Ascending aorta (tissue), 2 donors: ENCODE measurements around the gene PLD6. TPM values are rescaled to one million over a fixed set of nuclear protein-coding genes. Genes with fewer than 3 reads are reported as not detected.

Experiments
- DNase-seq, 2 donors: peaks; one replicate each; pipeline ENCODE4 v3.0.0-alpha.2; 2019; ENCODE audit warnings: low spot score in 2 of 2
- H3K27ac ChIP-seq, 2 donors: fragments of 200-600 bp; sonication (generic); one replicate each; pipeline ENCODE4 v1.5.1; 2016 to 2017; ENCODE audit warnings: mild to moderate bottlenecking in 1 of 2
- H3K27me3 ChIP-seq: fragments of 200-600 bp; sonication (generic); one replicate; pipeline ENCODE4 v1.5.1; 2017
- H3K36me3 ChIP-seq, 2 donors: fragments of 200-600 bp; sonication (generic); one replicate each; pipeline ENCODE4 v1.5.1; 2016
- H3K4me1 ChIP-seq, 2 donors: fragments of 200-600 bp; sonication (generic); one replicate each; pipeline ENCODE4 v1.5.1; 2016 to 2017; ENCODE audit warnings: mild to moderate bottlenecking in 1 of 2
- H3K4me3 ChIP-seq, 2 donors: fragments of 200-600 bp; sonication (generic); one replicate each; pipeline ENCODE4 v1.5.1; 2016 to 2017; ENCODE audit warnings: mild to moderate bottlenecking in 1 of 2
- H3K9me3 ChIP-seq, 2 donors: fragments of 200-600 bp; sonication (generic); one replicate each; pipeline ENCODE4 v1.5.1; 2016
- intact Hi-C: fragments of 100-400 bp; cut with DNase I; formaldehyde crosslinking; loops from one replicate; pipeline ENCODE4 v1.15.1; 2023
- total RNA-seq: library from RNA; depleted of rRNA; stranded (reverse); fragments of >200 nt; gene quantifications from one replicate; pipeline ENCODE4 v1.1.0, GENCODE V29; 2016
- TF ChIP-seq, protein P1 (sequence below), 3 experiments: fragments of 200-600 bp in 2 of 3; fragments of 450-650 bp in 1 of 3; sonication (generic) in 2 of 3; IDR thresholded peaks; one replicate each; pipeline ENCODE4 v1.5.1; 2016 to 2019; ENCODE audit warnings: antibody characterized with exemption in 3 of 3, mild to moderate bottlenecking in 1 of 3, moderate library complexity in 1 of 3

PLD6 gene
- total RNA-seq, 1 donor from 2014 or later, result 0.32 TPM

- Histone ChIP-seq H3K9me3 (no peaks in the 10 kb centered on the region), H3K4me3 (no peak overlapping the region), H3K27ac (no peak overlapping the region), H3K4me1 (peaks cover 0 to 9% of the 10 kb centered on the region in 2 donors), H3K27me3 (no peaks in the 10 kb centered on the region), H3K36me3 (peaks cover 79 to 94% of the 10 kb centered on the region in 2 donors)
- intact Hi-C loops, result no loop called here
- TF ChIP-seq, protein P1, sequence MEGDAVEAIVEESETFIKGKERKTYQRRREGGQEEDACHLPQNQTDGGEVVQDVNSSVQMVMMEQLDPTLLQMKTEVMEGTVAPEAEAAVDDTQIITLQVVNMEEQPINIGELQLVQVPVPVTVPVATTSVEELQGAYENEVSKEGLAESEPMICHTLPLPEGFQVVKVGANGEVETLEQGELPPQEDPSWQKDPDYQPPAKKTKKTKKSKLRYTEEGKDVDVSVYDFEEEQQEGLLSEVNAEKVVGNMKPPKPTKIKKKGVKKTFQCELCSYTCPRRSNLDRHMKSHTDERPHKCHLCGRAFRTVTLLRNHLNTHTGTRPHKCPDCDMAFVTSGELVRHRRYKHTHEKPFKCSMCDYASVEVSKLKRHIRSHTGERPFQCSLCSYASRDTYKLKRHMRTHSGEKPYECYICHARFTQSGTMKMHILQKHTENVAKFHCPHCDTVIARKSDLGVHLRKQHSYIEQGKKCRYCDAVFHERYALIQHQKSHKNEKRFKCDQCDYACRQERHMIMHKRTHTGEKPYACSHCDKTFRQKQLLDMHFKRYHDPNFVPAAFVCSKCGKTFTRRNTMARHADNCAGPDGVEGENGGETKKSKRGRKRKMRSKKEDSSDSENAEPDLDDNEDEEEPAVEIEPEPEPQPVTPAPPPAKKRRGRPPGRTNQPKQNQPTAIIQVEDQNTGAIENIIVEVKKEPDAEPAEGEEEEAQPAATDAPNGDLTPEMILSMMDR (IDR thresholded peaks at IDR 0.05), result no peak
- DNase-seq, result no peak
Measured at GRCh38 chr17:17179371-17179827, 26.7 kb downstream of the PLD6 start.

DNA sequence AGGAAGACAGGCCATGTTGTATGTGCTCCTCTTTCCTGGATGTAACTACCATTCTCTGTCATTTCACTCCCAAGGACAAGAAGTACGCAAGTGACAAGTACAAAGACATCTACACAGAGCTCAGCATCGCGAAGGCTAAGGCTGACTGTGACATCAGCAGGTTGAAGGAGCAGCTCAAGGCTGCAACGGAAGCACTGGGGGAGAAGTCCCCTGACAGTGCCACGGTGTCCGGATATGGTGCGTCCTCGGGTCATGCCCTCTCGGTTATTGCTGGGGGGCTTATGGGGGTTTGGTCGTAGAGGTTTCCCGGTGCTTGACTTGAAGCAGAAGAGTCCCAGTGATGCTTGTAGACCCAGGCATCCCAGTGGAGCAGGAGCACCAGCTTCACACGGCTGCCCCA, 29.0 kb downstream of the PLD6 start:
- H3K9me3 ChIP-seq, result no peaks in the 10 kb centered on the region
- intact Hi-C loops, result no loop called here
- H3K27me3 ChIP-seq, result no peaks in the 10 kb centered on the region
- DNase-seq, result no peak
- H3K4me1 ChIP-seq, result peaks cover 0 to 9% of the 10 kb centered on the region in 2 donors
- TF ChIP-seq, protein P1 (IDR thresholded peaks at IDR 0.05), result no peak
- H3K4me3 ChIP-seq, result no peak overlapping the region
- H3K27ac ChIP-seq, result no peak overlapping the region
- peaks cover 82 to 96% of the 10 kb centered on the region in 2 donors for H3K36me3 ChIP-seq

- Histone ChIP-seq H3K4me1 (peaks cover 0 to 4% of the 10 kb centered on the region in 2 donors), H3K9me3 (no peaks in the 10 kb centered on the region), H3K27me3 (no peaks in the 10 kb centered on the region), H3K27ac (no peak overlapping the region), H3K36me3 (peaks cover 88 to 97% of the 10 kb centered on the region in 2 donors), H3K4me3 (no peak overlapping the region)
- no peak for DNase-seq
- intact Hi-C loops, result no loop called here
- TF ChIP-seq, protein P1 (IDR thresholded peaks at IDR 0.05), result no peak
Measured at GRCh38 chr17:17176341-17176740, 29.8 kb downstream of the PLD6 start.

DNA sequence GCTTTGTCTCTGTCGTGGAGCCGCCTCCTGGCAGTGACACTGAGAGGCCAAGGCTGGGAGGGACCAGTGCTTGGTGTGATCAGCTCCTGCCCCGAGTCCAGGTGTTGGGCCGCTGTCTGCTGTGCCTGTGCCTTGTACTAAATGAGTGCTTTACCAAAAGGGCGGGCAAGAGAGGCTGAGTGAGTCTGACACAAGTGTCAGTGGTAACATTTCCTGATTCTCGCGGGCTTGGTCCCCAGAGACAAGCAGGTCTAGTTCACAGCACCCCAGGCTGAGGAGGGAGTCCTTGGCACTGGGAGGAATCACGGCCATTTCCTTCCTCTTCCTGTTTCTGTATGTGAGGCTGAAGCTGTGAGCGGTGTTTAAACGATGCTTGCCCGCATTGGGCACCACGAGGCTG, 30.2 kb downstream of the PLD6 start:
- peaks cover 88 to 99% of the 10 kb centered on the region in 2 donors for H3K36me3 ChIP-seq
- H3K27me3 ChIP-seq, result no peaks in the 10 kb centered on the region
- intact Hi-C loops, result no loop called here
- no peak overlapping the region for H3K4me3 ChIP-seq
- TF ChIP-seq, protein P1 (IDR thresholded peaks at IDR 0.05), result no peak
- no peak for DNase-seq
- no peak overlapping the region for H3K27ac ChIP-seq
- no peaks in the 10 kb centered on the region for H3K9me3 ChIP-seq
- peaks cover 0 to under 1% of the 10 kb centered on the region in 2 donors for H3K4me1 ChIP-seq

- Histone ChIP-seq H3K4me1 (no peaks in the 10 kb centered on the region), H3K27ac (no peak overlapping the region), H3K9me3 (no peaks in the 10 kb centered on the region), H3K36me3 (peaks cover 82 to 97% of the 10 kb centered on the region in 2 donors), H3K27me3 (no peaks in the 10 kb centered on the region), H3K4me3 (no peak overlapping the region)
- intact Hi-C loops, result no loop called here
- TF ChIP-seq, protein P1 (IDR thresholded peaks at IDR 0.05), result no peak
- no peak for DNase-seq
Measured at GRCh38 chr17:17175340-17175739, 30.8 kb downstream of the PLD6 start.

DNA sequence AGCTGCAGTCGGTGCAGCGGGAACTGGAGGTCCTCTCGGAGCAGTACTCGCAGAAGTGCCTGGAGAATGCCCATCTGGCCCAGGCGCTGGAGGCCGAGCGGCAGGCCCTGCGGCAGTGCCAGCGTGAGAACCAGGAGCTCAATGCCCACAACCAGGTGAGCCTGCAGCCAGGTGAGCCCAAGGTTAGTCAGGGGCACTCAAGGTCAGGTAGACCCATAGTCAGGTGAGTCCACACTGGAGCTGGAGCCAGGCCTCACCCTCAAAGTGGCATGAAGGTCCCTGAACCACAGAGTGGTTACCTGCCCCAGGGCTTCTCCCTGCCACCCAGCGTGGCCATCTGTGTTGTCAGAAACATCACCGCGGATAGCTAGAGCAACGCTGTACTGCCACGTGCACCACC, 32.2 kb downstream of the PLD6 start:
- TF ChIP-seq, protein P1 (IDR thresholded peaks at IDR 0.05), result no peak
- Histone ChIP-seq H3K4me3 (no peak overlapping the region), H3K36me3 (peaks cover 74 to 94% of the 10 kb centered on the region in 2 donors), H3K27me3 (no peaks in the 10 kb centered on the region), H3K9me3 (no peaks in the 10 kb centered on the region), H3K4me1 (no peaks in the 10 kb centered on the region), H3K27ac (no peak overlapping the region)
- intact Hi-C loops, result no loop called here
- DNase-seq, result no peak
